Effector CD4-positive, alpha-beta T cell (primary cell): ENCODE data around the gene RFX4.
"Not testable (repeated sequence)": the region's sequence is repeated elsewhere in the genome, so short reads cannot be mapped to it uniquely, and the experiment has no call there.

Source experiments
- DNase-seq: peaks from one replicate; pipeline ENCODE4 v3.0.0-alpha.2; 2020

The RFX4 gene

GRCh38 chr12:106594447-106594846 lies 11.6 kb downstream of the RFX4 start:
- no peak for DNase-seq

- DNase-seq: no peak
Measured at GRCh38 chr12:106595268-106595667, 12.5 kb downstream of the RFX4 start.

- no peak for DNase-seq
Measured at GRCh38 chr12:106598003-106598402, 15.2 kb downstream of the RFX4 start.

- DNase-seq: no peak
Measured at GRCh38 chr12:106599302-106599701, 16.5 kb downstream of the RFX4 start.

GRCh38 chr12:106600503-106600902 lies 17.7 kb downstream of the RFX4 start:
- DNase-seq: no peak

GRCh38 chr12:106601031-106601430 lies 18.2 kb downstream of the RFX4 start:
- no peak for DNase-seq

GRCh38 chr12:106601496-106601895 lies 18.7 kb downstream of the RFX4 start:
- DNase-seq: no peak

- no peak for DNase-seq
Measured at GRCh38 chr12:106602076-106602475, 19.3 kb downstream of the RFX4 start.

GRCh38 chr12:106605254-106605653 lies 22.4 kb downstream of the RFX4 start:
- DNase-seq: no peak

- not testable (repeated sequence) for DNase-seq
Measured at GRCh38 chr12:106620588-106620987, 37.8 kb downstream of the RFX4 start.

- DNase-seq: no peak
Measured at GRCh38 chr12:106625976-106626375, 43.2 kb downstream of the RFX4 start.

GRCh38 chr12:106629797-106630659 lies 47.2 kb downstream of the RFX4 start:
- no peak for DNase-seq

GRCh38 chr12:106631150-106631549 lies 48.3 kb downstream of the RFX4 start:
- DNase-seq: no peak

GRCh38 chr12:106631797-106632196 lies 49.0 kb downstream of the RFX4 start:
- DNase-seq: no peak

- no peak for DNase-seq
Measured at GRCh38 chr12:106632797-106633450, 50.1 kb downstream of the RFX4 start.

GRCh38 chr12:106633451-106633823 lies 50.6 kb downstream of the RFX4 start:
- no peak for DNase-seq

- no peak for DNase-seq
Measured at GRCh38 chr12:106634206-106634605, 51.4 kb downstream of the RFX4 start.

- no peak for DNase-seq
Measured at GRCh38 chr12:106643000-106643399, 60.2 kb downstream of the RFX4 start.

- no peak for DNase-seq
Measured at GRCh38 chr12:106644335-106645073, 61.7 kb downstream of the RFX4 start.

GRCh38 chr12:106645074-106645421 lies 62.2 kb downstream of the RFX4 start:
- DNase-seq: no peak

- no peak for DNase-seq
Measured at GRCh38 chr12:106645465-106646330, 62.9 kb downstream of the RFX4 start.

- no peak for DNase-seq
Measured at GRCh38 chr12:106646472-106646871, 63.7 kb downstream of the RFX4 start.
